ENCODE data around the gene FOXI1.

FOXI1 gene

GRCh38 chr5:170150713-170151096 is 45.0 kb downstream of the FOXI1 start:
- DNase-seq (ENCODE audit: low read depth in 2 of 2): no peak

- DNase-seq (ENCODE audit: low read depth in 2 of 2): no peak
Measured at GRCh38 chr5:170151097-170151831, 45.6 kb downstream of the FOXI1 start.

DNA sequence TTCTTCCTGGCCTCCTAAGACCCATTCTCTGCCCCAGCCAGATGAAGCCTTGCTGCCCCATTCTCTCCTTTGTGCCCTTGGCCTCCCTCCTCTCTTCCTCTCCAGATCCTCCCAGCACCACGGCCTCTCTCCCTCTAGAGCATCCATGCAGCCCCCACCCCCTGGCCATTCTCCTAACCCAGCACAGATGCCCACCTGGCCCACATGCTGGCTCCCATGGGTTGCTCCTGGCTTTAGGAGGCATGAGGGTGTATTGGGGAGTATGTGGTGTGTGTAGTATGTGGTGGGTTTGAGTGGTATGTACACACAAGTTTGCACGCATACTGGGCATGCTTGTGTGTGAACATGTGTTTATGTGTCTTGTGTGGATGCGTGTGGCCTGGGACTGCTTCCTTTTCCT is 47.1 kb downstream of the FOXI1 start:
- DNase-seq (ENCODE audit: low read depth in 2 of 2): no peak

DNA sequence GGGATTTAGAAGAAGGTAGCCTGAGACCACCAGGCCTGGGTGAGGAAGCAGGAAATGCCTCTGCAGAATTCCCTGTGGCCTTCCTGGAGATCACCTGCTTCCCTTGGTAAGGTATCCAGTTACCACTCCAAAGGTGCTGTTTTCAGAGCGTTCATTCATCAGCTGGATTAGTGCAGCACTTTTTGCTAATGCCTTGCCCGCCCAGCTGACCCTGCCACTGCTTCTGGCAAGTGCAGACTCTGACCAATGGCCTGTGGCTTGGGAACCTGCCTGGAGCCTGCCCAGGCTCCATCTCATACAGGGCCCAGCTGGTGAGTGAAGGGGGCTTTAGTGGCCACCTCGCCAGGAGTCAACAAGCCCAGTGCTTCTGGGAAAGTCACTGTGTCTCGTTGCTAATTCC is 48.6 kb downstream of the FOXI1 start:
- DNase-seq (ENCODE audit: low read depth in 2 of 2): no peak

- no peak for DNase-seq (ENCODE audit: low read depth in 2 of 2)
Measured at GRCh38 chr5:170154744-170155143, 49.0 kb downstream of the FOXI1 start.

DNA sequence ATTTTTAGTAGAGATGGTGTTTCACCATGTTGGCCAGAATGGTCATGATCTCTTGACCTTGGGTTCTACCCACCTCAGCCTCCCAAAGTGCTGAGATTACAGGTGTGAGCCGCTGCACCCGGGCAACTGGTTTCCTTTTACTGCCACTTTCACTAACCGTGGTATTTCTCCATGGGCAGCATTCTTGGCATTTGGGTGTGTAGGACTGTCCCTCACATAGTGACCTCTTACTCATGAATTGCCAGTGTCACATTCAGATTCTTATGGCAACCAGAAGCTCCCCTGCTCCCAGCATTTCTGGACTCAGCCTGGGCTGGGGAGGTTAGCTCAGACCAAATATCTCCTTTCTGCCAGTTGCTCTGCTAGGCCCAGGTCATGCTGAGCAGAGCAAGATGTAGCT is 50.1 kb downstream of the FOXI1 start:
- no peak for DNase-seq (ENCODE audit: low read depth in 2 of 2)

DNA sequence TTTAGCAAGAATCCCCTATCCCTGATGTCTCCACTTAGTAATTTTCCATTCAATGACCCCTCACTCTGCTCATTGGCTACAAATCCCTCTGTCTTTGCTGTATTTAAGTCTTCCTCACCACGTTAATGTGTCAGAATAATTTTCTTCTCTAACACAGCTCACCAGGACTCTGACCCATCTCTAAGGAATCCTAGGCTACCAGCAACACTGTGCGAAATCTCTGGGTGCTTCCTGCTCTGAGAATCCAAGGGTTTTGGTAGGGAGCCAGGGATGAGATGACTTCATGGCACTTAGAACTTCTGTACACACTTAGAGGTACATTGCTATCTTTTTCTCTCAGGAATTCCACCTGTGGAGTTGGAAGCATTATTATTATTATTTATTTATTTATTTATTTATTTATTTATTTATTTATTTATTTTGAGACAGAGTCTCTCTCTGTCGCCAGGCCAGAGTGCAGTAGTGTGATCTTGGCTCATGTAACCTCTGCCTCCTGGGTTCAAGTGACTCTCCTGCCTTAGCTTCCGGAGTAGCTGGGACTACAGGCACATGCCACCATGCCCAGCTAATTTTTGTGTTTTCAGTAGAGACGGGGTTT is 53.5 kb downstream of the FOXI1 start:
- no peak for DNase-seq (ENCODE audit: low read depth in 2 of 2)
